Neural progenitor cell (in vitro differentiated cells): ENCODE results near the gene DIABLO. TPM values are rescaled to one million over a fixed set of nuclear protein-coding genes. Genes with fewer than 3 reads are reported as not detected.

Source experiments
- DNase-seq: peaks from one replicate; pipeline ENCODE4 v3.0.0-alpha.2; 2016; ENCODE audit warnings: low spot score
- H2AFZ ChIP-seq: fragments of 200-600 bp; sonication (generic); replicated peaks from 2 replicates; pipeline ENCODE4 v1.6.1; 2016; ENCODE audit warnings: antibody characterized with exemption
- H3F3A ChIP-seq: fragments of 200-600 bp; sonication (generic); 2 replicates; pipeline ENCODE4 v1.6.1; 2016; ENCODE audit warnings: antibody characterized with exemption, low read depth
- H3K27ac ChIP-seq: fragments of 200-600 bp; sonication (generic); 2 replicates; pipeline ENCODE4 v1.5.1; 2016; ENCODE audit warnings: mild to moderate bottlenecking
- H3K27me3 ChIP-seq: fragments of 200-600 bp; sonication (generic); 2 replicates; pipeline ENCODE4 v1.6.1; 2016; ENCODE audit warnings: mild to moderate bottlenecking, moderate library complexity
- H3K36me3 ChIP-seq: fragments of 200-600 bp; sonication (generic); 2 replicates; pipeline ENCODE4 v1.5.1; 2016
- H3K4me1 ChIP-seq: fragments of 200-600 bp; sonication (generic); 2 replicates; pipeline ENCODE4 v1.6.1; 2016; ENCODE audit warnings: mixed run types
- H3K4me2 ChIP-seq: fragments of 200-600 bp; sonication (generic); 2 replicates; pipeline ENCODE4 v1.6.1; 2016
- H3K4me3 ChIP-seq: fragments of 200-600 bp; sonication (generic); 2 replicates; pipeline ENCODE4 v1.5.1; 2016
- H3K79me2 ChIP-seq: fragments of 200-600 bp; sonication (generic); 2 replicates; pipeline ENCODE4 v1.6.1; 2016; ENCODE audit warnings: low read depth
- H3K9ac ChIP-seq: fragments of 200-600 bp; sonication (generic); 2 replicates; pipeline ENCODE4 v1.6.1; 2016
- H3K9me3 ChIP-seq: fragments of 200-600 bp; sonication (generic); 2 replicates; pipeline ENCODE4 v1.5.1; 2016; ENCODE audit warnings: low read depth
- H4K20me1 ChIP-seq: fragments of 200-600 bp; sonication (generic); 2 replicates; pipeline ENCODE4 v1.6.1; 2016; ENCODE audit warnings: low read depth
- H3K27ac Mint-ChIP-seq: 3 replicates; pipeline ENCODE4 v1.8.0; 2021; ENCODE audit warnings: mixed read lengths
- H3K27me3 Mint-ChIP-seq: 2 replicates; pipeline ENCODE4 v1.8.0; 2022; ENCODE audit warnings: low read depth, mild to moderate bottlenecking, inconsistent platforms, moderate library complexity, mixed read lengths; ENCODE audit not compliant: insufficient read depth
- H3K36me3 Mint-ChIP-seq: 3 replicates; pipeline ENCODE4 v1.8.0; 2021; ENCODE audit warnings: mixed read lengths
- H3K4me1 Mint-ChIP-seq: 3 replicates; pipeline ENCODE4 v1.8.0; 2021; ENCODE audit warnings: mixed read lengths
- H3K4me3 Mint-ChIP-seq: 3 replicates; pipeline ENCODE4 v1.8.0; 2021; ENCODE audit warnings: mild to moderate bottlenecking, moderate library complexity, mixed read lengths
- H3K9me3 Mint-ChIP-seq: 3 replicates; pipeline ENCODE4 v1.8.0; 2020; ENCODE audit warnings: mixed read lengths
- EZH2 ChIP-seq: fragments of 200-600 bp; sonication (generic); IDR thresholded peaks from 2 replicates; pipeline ENCODE4 v1.6.1; 2017; ENCODE audit warnings: antibody characterized with exemption, mild to moderate bottlenecking, moderate library complexity
- EZH2phosphoT487 ChIP-seq: fragments of 200-600 bp; sonication (generic); IDR thresholded peaks from 2 replicates; pipeline ENCODE4 v1.6.1; 2017; ENCODE audit warnings: antibody characterized with exemption
- total RNA-seq: library from RNA; depleted of rRNA; stranded (reverse); fragments of >200 nt; gene quantifications from 2 replicates; pipeline ENCODE4 v1.2.3, GENCODE V29; 2015; ENCODE audit warnings: low replicate concordance
- TF ChIP-seq, protein P1 (sequence below): fragments of 200-600 bp; sonication (generic); IDR thresholded peaks from 2 replicates; pipeline ENCODE4 v1.5.1; 2017; ENCODE audit warnings: antibody characterized with exemption, mild to moderate bottlenecking

The DIABLO gene
- total RNA-seq, 1 donor from 2014 or later = 131 TPM

DNA sequence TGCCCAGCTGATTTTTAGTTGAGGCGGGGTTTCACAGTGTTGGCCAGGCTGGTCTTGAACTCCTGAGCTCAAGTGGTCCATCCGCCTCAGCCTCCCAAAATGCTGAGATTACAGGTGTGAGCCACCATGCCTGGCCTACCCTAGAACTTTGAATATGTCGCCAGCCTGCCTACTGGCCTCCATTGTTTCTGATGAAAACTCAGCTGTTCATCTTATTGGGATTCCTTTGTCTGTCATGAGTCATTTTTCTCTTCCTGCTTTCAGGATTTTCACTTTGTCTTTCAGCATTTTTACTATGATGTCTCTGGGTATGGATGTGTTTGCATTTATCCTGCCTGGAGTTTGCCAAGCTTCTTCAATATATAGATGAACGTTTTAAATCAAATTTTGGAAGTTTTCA, 30.4 kb downstream of the DIABLO start:
- no peaks in the 10 kb centered on the region for H3K4me1 ChIP-seq
- H3K4me2 ChIP-seq = no peak overlapping the region
- no peaks in the 10 kb centered on the region for H3K36me3 ChIP-seq
- H3K36me3 Mint-ChIP-seq = no peaks in the 10 kb centered on the region
- no peak overlapping the region for H3K4me3 ChIP-seq
- no peaks in the 10 kb centered on the region for H3K79me2 ChIP-seq
- no peak overlapping the region for H2AFZ ChIP-seq
- H3K27me3 ChIP-seq = no peaks in the 10 kb centered on the region
- no peaks in the 10 kb centered on the region for H3K9me3 ChIP-seq
- no peaks in the 10 kb centered on the region for H4K20me1 ChIP-seq
- DNase-seq = no peak
- no peak overlapping the region for H3K27ac Mint-ChIP-seq
- H3F3A ChIP-seq = no peaks in the 10 kb centered on the region
- TF ChIP-seq EZH2 (no peak), EZH2phosphoT487 (no peak)
- TF ChIP-seq, protein P1, sequence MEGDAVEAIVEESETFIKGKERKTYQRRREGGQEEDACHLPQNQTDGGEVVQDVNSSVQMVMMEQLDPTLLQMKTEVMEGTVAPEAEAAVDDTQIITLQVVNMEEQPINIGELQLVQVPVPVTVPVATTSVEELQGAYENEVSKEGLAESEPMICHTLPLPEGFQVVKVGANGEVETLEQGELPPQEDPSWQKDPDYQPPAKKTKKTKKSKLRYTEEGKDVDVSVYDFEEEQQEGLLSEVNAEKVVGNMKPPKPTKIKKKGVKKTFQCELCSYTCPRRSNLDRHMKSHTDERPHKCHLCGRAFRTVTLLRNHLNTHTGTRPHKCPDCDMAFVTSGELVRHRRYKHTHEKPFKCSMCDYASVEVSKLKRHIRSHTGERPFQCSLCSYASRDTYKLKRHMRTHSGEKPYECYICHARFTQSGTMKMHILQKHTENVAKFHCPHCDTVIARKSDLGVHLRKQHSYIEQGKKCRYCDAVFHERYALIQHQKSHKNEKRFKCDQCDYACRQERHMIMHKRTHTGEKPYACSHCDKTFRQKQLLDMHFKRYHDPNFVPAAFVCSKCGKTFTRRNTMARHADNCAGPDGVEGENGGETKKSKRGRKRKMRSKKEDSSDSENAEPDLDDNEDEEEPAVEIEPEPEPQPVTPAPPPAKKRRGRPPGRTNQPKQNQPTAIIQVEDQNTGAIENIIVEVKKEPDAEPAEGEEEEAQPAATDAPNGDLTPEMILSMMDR = no peak
- peaks cover 17% of the 10 kb centered on the region for H3K27me3 Mint-ChIP-seq
- peaks cover 4% of the 10 kb centered on the region for H3K4me1 Mint-ChIP-seq
- H3K9me3 Mint-ChIP-seq = peaks cover 10% of the 10 kb centered on the region
- no peak overlapping the region for H3K4me3 Mint-ChIP-seq
- no peak overlapping the region for H3K9ac ChIP-seq
- no peak overlapping the region for H3K27ac ChIP-seq

DNA sequence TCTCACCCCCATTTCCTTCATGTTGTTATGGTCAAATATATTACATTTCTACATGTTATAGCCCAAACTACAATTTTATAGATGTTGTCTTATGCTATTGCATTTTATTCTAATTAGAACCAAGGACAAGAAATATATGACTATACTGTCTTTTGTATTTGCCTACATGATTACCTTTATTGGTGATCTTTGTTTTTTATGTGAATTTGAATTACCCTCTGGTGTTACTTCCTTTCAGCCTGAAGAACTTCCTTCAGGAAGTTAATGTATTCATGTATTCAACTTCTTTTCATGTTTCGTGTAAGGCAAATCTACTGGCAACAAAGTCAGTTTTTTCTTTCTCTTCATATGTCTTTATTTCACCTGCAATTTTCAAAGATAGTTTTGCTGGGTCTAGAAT, 31.0 kb downstream of the DIABLO start:
- H3K4me3 Mint-ChIP-seq = no peak overlapping the region
- no peak overlapping the region for H2AFZ ChIP-seq

DNA sequence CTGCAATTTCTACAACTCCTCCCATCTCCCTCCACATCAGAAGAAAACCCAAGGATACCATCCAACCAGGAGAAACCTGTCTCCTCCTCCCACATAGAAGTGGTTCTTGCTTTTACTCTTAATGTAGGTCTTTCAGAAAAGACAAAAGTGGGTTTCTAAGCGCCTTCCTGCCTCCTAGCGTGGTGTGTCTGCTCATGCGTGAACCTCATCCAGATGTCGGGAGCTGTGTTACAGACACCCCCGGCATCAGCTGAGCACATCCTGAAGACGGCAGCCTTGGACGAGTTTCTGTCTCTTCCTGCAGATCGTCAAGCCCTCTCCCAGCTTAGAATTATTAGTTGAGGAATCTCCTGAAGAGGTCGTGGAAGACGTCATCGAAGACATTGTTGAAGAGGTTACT, 33.4 kb downstream of the DIABLO start:
- Mint-ChIP-seq H3K27ac (no peak overlapping the region), H3K27me3 (peaks cover 13% of the 10 kb centered on the region), H3K4me3 (no peak overlapping the region), H3K36me3 (no peaks in the 10 kb centered on the region), H3K9me3 (peaks cover 10% of the 10 kb centered on the region), H3K4me1 (no peaks in the 10 kb centered on the region)
- H3K9me3 ChIP-seq = no peaks in the 10 kb centered on the region
- no peak overlapping the region for H3K27ac ChIP-seq
- no peaks in the 10 kb centered on the region for H3K79me2 ChIP-seq
- H2AFZ ChIP-seq = no peak overlapping the region
- H4K20me1 ChIP-seq = no peaks in the 10 kb centered on the region
- H3K36me3 ChIP-seq = no peaks in the 10 kb centered on the region
- no peak overlapping the region for H3K9ac ChIP-seq
- no peak overlapping the region for H3K4me3 ChIP-seq
- no peak overlapping the region for H3K4me2 ChIP-seq
- TF ChIP-seq EZH2 = no peak
- TF ChIP-seq, protein P1 = no peak
- no peak for TF ChIP-seq EZH2phosphoT487
- H3K4me1 ChIP-seq = no peaks in the 10 kb centered on the region
- no peak for DNase-seq
- H3F3A ChIP-seq = no peaks in the 10 kb centered on the region
- H3K27me3 ChIP-seq = no peaks in the 10 kb centered on the region

More for the DNA sequence above, 31.0 kb downstream of the DIABLO start:
- H3K4me3 ChIP-seq = no peak overlapping the region
- H3K9me3 ChIP-seq = no peaks in the 10 kb centered on the region
- Mint-ChIP-seq H3K27me3 (peaks cover 15% of the 10 kb centered on the region), H3K4me1 (peaks cover 3% of the 10 kb centered on the region), H3K9me3 (peaks cover 10% of the 10 kb centered on the region), H3K36me3 (no peaks in the 10 kb centered on the region), H3K27ac (no peak overlapping the region)
- TF ChIP-seq EZH2phosphoT487 = no peak
- TF ChIP-seq, protein P1 = no peak
- no peak for TF ChIP-seq EZH2
- no peak overlapping the region for H3K4me2 ChIP-seq
- no peak overlapping the region for H3K27ac ChIP-seq
- no peak for DNase-seq
- no peaks in the 10 kb centered on the region for H3F3A ChIP-seq
- no peaks in the 10 kb centered on the region for H3K27me3 ChIP-seq
- no peaks in the 10 kb centered on the region for H4K20me1 ChIP-seq
- H3K79me2 ChIP-seq = no peaks in the 10 kb centered on the region
- no peaks in the 10 kb centered on the region for H3K4me1 ChIP-seq
- no peak overlapping the region for H3K9ac ChIP-seq
- H3K36me3 ChIP-seq = no peaks in the 10 kb centered on the region
